Inflammatory macrophage (primary cell): ENCODE measurements around the gene ADD2.

Source experiments
- DNase-seq, 2 donors: peaks; one replicate each; pipeline ENCODE4 v3.0.0-alpha.2; 2020 to 2022
- total RNA-seq, 18 experiments: gene quantifications; one replicate each; lab custom pipeline; 2026; ENCODE audit warnings: mixed read lengths in 6 of 18, inconsistent platforms in 2 of 18; lab: John Stamatoyannopoulos, UW

ADD2 gene
- 0.32 to 9.0 (median 3.0) reads per million in 18 experiments for total RNA-seq

GRCh38 chr2:70767699-70768589 lies at the start of gene ADD2:
Gene ADD2 (minus strand): TSS chr2:70768200. CDS start chr2:70706408, 61,792 bp downstream.
- peak; percentile 31 to 41 for DNase-seq

GRCh38 chr2:70817284-70817954 lies 49.4 kb upstream of the ADD2 start:
- DNase-seq = no peak

GRCh38 chr2:70816726-70817125 lies 48.7 kb upstream of the ADD2 start:
- DNase-seq = no peak

- no peak for DNase-seq
Observed at GRCh38 chr2:70808983-70809958, 41.3 kb upstream of the ADD2 start.

- DNase-seq = no peak
Observed at GRCh38 chr2:70807828-70808118, 39.8 kb upstream of the ADD2 start.

GRCh38 chr2:70807102-70807827 lies 39.3 kb upstream of the ADD2 start:
- no peak for DNase-seq

- no peak for DNase-seq
Observed at GRCh38 chr2:70806620-70807019, 38.6 kb upstream of the ADD2 start.

- DNase-seq = no peak
Observed at GRCh38 chr2:70806013-70806412, 38.0 kb upstream of the ADD2 start.

GRCh38 chr2:70801607-70802263 lies 33.7 kb upstream of the ADD2 start:
- no peak for DNase-seq

- no peak for DNase-seq
Observed at GRCh38 chr2:70799706-70800105, 31.7 kb upstream of the ADD2 start.

- DNase-seq = peak; percentile 60 to 65
Observed at GRCh38 chr2:70797996-70798395, 30.0 kb upstream of the ADD2 start.

GRCh38 chr2:70797506-70797905 lies 29.5 kb upstream of the ADD2 start:
- peak; percentile 36 to 42 for DNase-seq

- no peak for DNase-seq
Observed at GRCh38 chr2:70796262-70796661, 28.3 kb upstream of the ADD2 start.

- DNase-seq = no peak
Observed at GRCh38 chr2:70795164-70795995, 27.4 kb upstream of the ADD2 start.

- DNase-seq = peak; percentile 84 to 89
Observed at GRCh38 chr2:70793450-70793849, 25.4 kb upstream of the ADD2 start.

GRCh38 chr2:70790136-70790828 lies 22.3 kb upstream of the ADD2 start, which contains the start of gene FIGLA:
Gene FIGLA (minus strand): TSS chr2:70790643. CDS start chr2:70790638, 5 bp downstream.
- peak in 1 of 2 donors; percentile 15 for DNase-seq

GRCh38 chr2:70789304-70790135 lies 21.5 kb upstream of the ADD2 start:
- DNase-seq = peak; percentile 85 to 88

GRCh38 chr2:70785137-70785911 lies 17.3 kb upstream of the ADD2 start:
- peak; percentile 56 to 66 for DNase-seq
